Heart left ventricle (tissue), 16 donors: ENCODE measurements around the gene PPIB. TPM values are rescaled to one million over a fixed set of nuclear protein-coding genes. Genes with fewer than 3 reads are reported as not detected.
A peak's percentile ranks its signal among the peaks of the same experiment; 100 is the strongest.

Experiments used
- ATAC-seq, 4 donors: fragments of 200-7000 bp; cut with Tn5 transposase; one replicate each; pipeline ENCODE4 v1.9.1; 2020 to 2022; ENCODE audit warnings: moderate library complexity in 4 of 4, mild to moderate bottlenecking in 3 of 4, moderate number of reproducible peaks in 1 of 4
- DNase-seq, 5 donors: peaks; one replicate each; pipeline ENCODE4 v3.0.0-alpha.2; 2020
- H3K27ac ChIP-seq, 12 donors: fragments of 200-600 bp; sonication (generic) in 4 of 12; one replicate each; pipeline versions ENCODE4 v1.5.0 to v1.8.0; 2016 to 2022; ENCODE audit warnings: mild to moderate bottlenecking in 2 of 12
- H3K27me3 ChIP-seq, 9 donors: fragments of 200-600 bp; sonication (generic) in 2 of 9; one replicate each; pipeline versions ENCODE4 v1.5.1 to v1.8.0; 2016 to 2022; ENCODE audit warnings: mild to moderate bottlenecking in 3 of 9
- H3K36me3 ChIP-seq, 9 donors: fragments of 200-600 bp; sonication (generic) in 2 of 9; one replicate each; pipeline versions ENCODE4 v1.5.0 to v1.8.0; 2018 to 2022; ENCODE audit warnings: mild to moderate bottlenecking in 2 of 9
- H3K4me1 ChIP-seq, 12 donors: fragments of 200-600 bp; sonication (generic) in 4 of 12; one replicate each; pipeline versions ENCODE4 v1.5.0 to v1.8.0; 2016 to 2022; ENCODE audit warnings: mild to moderate bottlenecking in 3 of 12
- H3K4me3 ChIP-seq, 12 donors: fragments of 200-600 bp; sonication (generic) in 4 of 12; one replicate each; pipeline versions ENCODE4 v1.5.0 to v1.8.0; 2017 to 2022; ENCODE audit warnings: mild to moderate bottlenecking in 9 of 12, moderate library complexity in 4 of 12
- H3K9me3 ChIP-seq, 12 donors: fragments of 200-600 bp; sonication (generic) in 4 of 12; one replicate each; pipeline versions ENCODE4 v1.5.0 to v1.8.0; 2016 to 2022; ENCODE audit warnings: mild to moderate bottlenecking in 1 of 12
- CTCF ChIP-seq, 12 donors: fragments of 200-600 bp; sonication (generic) in 4 of 12; IDR thresholded peaks; one replicate each; pipeline versions ENCODE4 v1.5.0 to v1.8.0; 2018 to 2022; ENCODE audit warnings: antibody characterized with exemption in 12 of 12, mild to moderate bottlenecking in 5 of 12
- POLR2A ChIP-seq, 2 donors: fragments of 450-650 bp; IDR thresholded peaks; one replicate each; pipeline ENCODE4 v1.6.1; 2017; ENCODE audit warnings: antibody characterized with exemption in 2 of 2, mild to moderate bottlenecking in 2 of 2, moderate library complexity in 2 of 2
- WGBS, 4 donors: extraction: QIAGEN DNeasy Blood & Tissue Kit in 2 of 4; methylation state at CpG; one replicate each; pipeline versions ENCODE4 v1.1.5 to v1.1.7; 2013 to 2018; 5-methylcytosine and 5-hydroxymethylcytosine counted together
- intact Hi-C, 10 donors: fragments of 100-400 bp; cut with DNase I; formaldehyde crosslinking; loops; one replicate each; pipeline versions ENCODE4 v1.11.1 to v1.14.2; 2022
- polyA plus RNA-seq, 2 donors: library from polyadenylated mRNA; stranded (reverse); fragments of 200-250 nt; gene quantifications; one replicate each; pipeline ENCODE4 v1.2.3, GENCODE V29; 2013
- total RNA-seq, 9 donors: library from RNA; depleted of rRNA in 2 of 9; stranded (reverse); fragments of >200 nt in 2 of 9; fragmentation: NEBNext Ultra II Directional in 3 of 9; extraction: Animal tissue kit (Norgen Biotek cat#: 25700) in 3 of 9; gene quantifications; one replicate each; pipeline versions ENCODE4 v1.1.0 to v1.2.4, GENCODE V29; 2016 to 2023
- donor health status: ischemic (EF 13 %, LVEDD 7.1; RV severe dilation, severe dysfunction).
- donor health status: healthy with polysubstance abuse.
- donor health status: DM: no; HTN: yes; CAD: no.
- donor health status: DM: no; HTN: no; CAD: no.
- donor health status: ischemic (EF 25% LVEDD 6.9; RV normal size, moderate dysfunction).
- donor health status: ischemic (EF 25% LVEDD 5.7; RV mildly dilated, moderate dysfunction).
- donor health status: healthy.
- donor health status: DM: yes; HTN: yes; CAD: no.
- donor health status: ischemic (EF 35%, LVEDD 5.7; RV mildly dilated, moderate dysfunction).
- donor health status: nonischemic (EF 11% LVEDD 7.7; RV severe dilation, severe dysfunction).
- donor health status: DM: yes; HTN: yes; CAD: no.
- donor health status: PGD.
- donor health status: ischemic (EF 29% LVEDD 5.4; RV normal size, mild dysfunction).
- donor health status: nonischemic (EF 23%, LVEDD 6.1; RV moderate dilation, normal function).

The PPIB gene
- total and polyA plus RNA-seq, 11 donors: 73.7 to 341 (median 116) TPM

- peaks cover 11 to 51% (median 38%) of the 10 kb centered on the region in 12 donors for H3K4me1 ChIP-seq
- 40 to 45% (median 43%) methylated on average over 14 of the region's 14 CpGs for WGBS, 4 donors
- ATAC-seq (peak; percentile 0 to 36 (median 18)), DNase-seq (peak in 1 of 5 donors; percentile 52)
- H3K9me3 ChIP-seq: no peaks in the 10 kb centered on the region
- H3K27ac ChIP-seq: peak overlapping the region; percentile 72 to 95 (median 90)
- peak overlapping the region in 11 of 12 donors; percentile 29 to 95 (median 82) for H3K4me3 ChIP-seq
- H3K36me3 ChIP-seq: peaks cover 0 to 32% (median 29%) of the 10 kb centered on the region in 9 donors
- TF ChIP-seq CTCF (IDR thresholded peaks at IDR 0.05): no peak
- TF ChIP-seq POLR2A (IDR thresholded peaks at IDR 0.05): no peak
- intact Hi-C loops: loop anchor here in 4 of 10 donors (2.0 to 5.0 kb wide), 2 partner anchors 69 to 193 kb away; partner anchors contain the start of genes CSNK1G1 (in 4 of the 4) and SNX1 (in 1 of the 4)
- no peaks in the 10 kb centered on the region for H3K27me3 ChIP-seq
These were observed 989 bp upstream of the PPIB start for GRCh38 chr15:64163659-64164362.

- WGBS, 4 donors: 0 to 4% (median 1%) methylated on average over 11 to 21 of the region's 21 CpGs
- Histone ChIP-seq H3K4me1 (peaks cover 11 to 63% (median 46%) of the 10 kb centered on the region in 12 donors), H3K9me3 (no peaks in the 10 kb centered on the region), H3K27me3 (no peaks in the 10 kb centered on the region), H3K4me3 (peak overlapping the region; percentile 67 to 95 (median 84)), H3K36me3 (peaks cover 0 to 45% (median 42%) of the 10 kb centered on the region in 9 donors), H3K27ac (peak overlapping the region; percentile 70 to 95 (median 90))
- ATAC-seq (peak; percentile 19 to 57 (median 49)), DNase-seq (no peak)
- intact Hi-C loops: loop anchor here in 4 of 10 donors (2.0 to 5.0 kb wide), 2 partner anchors 68 to 195 kb away; partner anchors contain the start of genes CSNK1G1 (in 4 of the 4) and SNX1 (in 1 of the 4)
- TF ChIP-seq POLR2A (IDR thresholded peaks at IDR 0.05): no peak
- TF ChIP-seq CTCF (IDR thresholded peaks at IDR 0.05): no peak
These were observed 349 bp downstream of the PPIB start for GRCh38 chr15:64162478-64162868.

- H3K27me3 ChIP-seq: no peaks in the 10 kb centered on the region
- no peaks in the 10 kb centered on the region for H3K9me3 ChIP-seq
- no peak for ATAC-seq
- intact Hi-C loops: loop anchor here in 4 of 10 donors (2.0 to 5.0 kb wide), 2 partner anchors 67 to 195 kb away; partner anchors contain the start of genes CSNK1G1 (in 4 of the 4) and SNX1 (in 1 of the 4)
- DNase-seq: no peak
- TF ChIP-seq CTCF (IDR thresholded peaks at IDR 0.05) (no peak), POLR2A (IDR thresholded peaks at IDR 0.05) (no peak)
- H3K36me3 ChIP-seq: peaks cover 0 to 51% (median 48%) of the 10 kb centered on the region in 9 donors
- H3K4me1 ChIP-seq: peaks cover 11 to 69% (median 51%) of the 10 kb centered on the region in 12 donors
- H3K4me3 ChIP-seq: peak overlapping the region; percentile 67 to 95 (median 84)
- 48 to 56% (median 53%) methylated on average over 12 of the region's 12 CpGs for WGBS, 4 donors
- peak overlapping the region in 11 of 12 donors; percentile 85 to 95 (median 91) for H3K27ac ChIP-seq
These were observed 939 bp downstream of the PPIB start for GRCh38 chr15:64161688-64162477.
